PC-3 (cell line): Measurements from ENCODE around the gene ZDHHC7. TPM values are rescaled to one million over a fixed set of nuclear protein-coding genes. Genes with fewer than 3 reads are reported as not detected.

Experiments
- ATAC-seq: fragments of 200-7000 bp; cut with Tn5 transposase; 2 replicates; pipeline ENCODE4 v1.9.1; 2020; ENCODE audit warnings: mild to moderate bottlenecking, moderate library complexity
- BruUV-seq: library from RNA; stranded (reverse); fragments of 400-500 nt; replicated peaks from 2 replicates; lab custom pipeline; 2021; lab: Mats Ljungman, UMichigan
- CTCF ChIA-PET: fragments of 300-600 bp; sonication (Branson Sonifier 250); formaldehyde crosslinking; loops from one replicate; lab custom pipeline; 2022; ENCODE audit warnings: antibody characterized with exemption; lab: Charles Lee
- POLR2A ChIA-PET: fragments of 300-600 bp; sonication (Branson Sonifier 250); formaldehyde crosslinking; loops from one replicate; lab custom pipeline; 2022; ENCODE audit warnings: antibody characterized with exemption; ENCODE audit not compliant: unreplicated experiment; lab: Charles Lee
- DNase-seq: peaks from one replicate; pipeline ENCODE4 v3.0.0-alpha.2; 2015
- H2AFZ ChIP-seq: fragments of 300-600 bp; sonication (generic); 2 replicates; pipeline ENCODE4 v1.6.0; 2016; ENCODE audit warnings: antibody characterized with exemption, low read length
- H3F3A ChIP-seq: fragments of 300-600 bp; sonication (generic); one replicate; pipeline ENCODE4 v1.6.0; 2017; ENCODE audit warnings: antibody characterized with exemption, low read length, control low read depth, mild to moderate bottlenecking; ENCODE audit not compliant: unreplicated experiment
- H3K27ac ChIP-seq: fragments of 300-600 bp; sonication (generic); 2 replicates; pipeline ENCODE4 v1.5.1; 2016; ENCODE audit warnings: mild to moderate bottlenecking, low read length
- H3K27me3 ChIP-seq: fragments of 300-600 bp; sonication (generic); 2 replicates; pipeline ENCODE4 v1.6.1; 2016; ENCODE audit warnings: low read length, mixed read lengths
- H3K36me3 ChIP-seq: fragments of 300-600 bp; sonication (generic); 2 replicates; pipeline ENCODE4 v1.6.1; 2016; ENCODE audit warnings: low read depth, mixed run types, low read length, mixed read lengths
- H3K4me1 ChIP-seq: fragments of 300-600 bp; sonication (generic); 2 replicates; pipeline ENCODE4 v1.5.1; 2016; ENCODE audit warnings: low read length; ENCODE audit not compliant: insufficient read depth
- H3K4me2 ChIP-seq: fragments of 300-600 bp; sonication (generic); 2 replicates; pipeline ENCODE4 v1.6.0; 2016; ENCODE audit warnings: low read length
- H3K4me3 ChIP-seq: fragments of 300-600 bp; sonication (generic); 2 replicates; pipeline ENCODE4 v1.5.1; 2016; ENCODE audit warnings: mild to moderate bottlenecking, low read length, mixed read lengths
- H3K79me2 ChIP-seq: fragments of 300-600 bp; sonication (generic); 2 replicates; pipeline ENCODE4 v1.6.1; 2017; ENCODE audit warnings: low read length, mixed read lengths
- H3K9ac ChIP-seq: fragments of 300-600 bp; sonication (generic); 2 replicates; pipeline ENCODE4 v1.6.0; 2016; ENCODE audit warnings: mild to moderate bottlenecking, low read length
- H3K9me2 ChIP-seq: fragments of 300-600 bp; sonication (generic); replicated peaks from 2 replicates; pipeline ENCODE4 v1.6.1; 2016; ENCODE audit warnings: mixed run types, low read length, mixed read lengths
- H3K9me3 ChIP-seq: fragments of 300-600 bp; sonication (generic); 2 replicates; pipeline ENCODE4 v1.6.1; 2016; ENCODE audit warnings: low read length, mixed read lengths
- H4K20me1 ChIP-seq: fragments of 300-600 bp; sonication (generic); 2 replicates; pipeline ENCODE4 v1.6.1; 2016; ENCODE audit warnings: low read length, mixed read lengths
- CTCF ChIP-seq: fragments of 300-600 bp; sonication (generic); conservative IDR thresholded peaks from 2 replicates; pipeline ENCODE4 v1.5.1; 2017; ENCODE audit warnings: antibody characterized with exemption, low read depth, mild to moderate bottlenecking, low read length
- EZH2 ChIP-seq: fragments of 300-600 bp; sonication (generic); IDR thresholded peaks from one replicate; pipeline ENCODE4 v1.6.1; 2017; ENCODE audit warnings: antibody characterized with exemption, mild to moderate bottlenecking, low read length; ENCODE audit not compliant: unreplicated experiment
- EZH2phosphoT487 ChIP-seq: fragments of 300-600 bp; sonication (generic); IDR thresholded peaks from 2 replicates; pipeline ENCODE4 v1.6.1; 2018; ENCODE audit warnings: mild to moderate bottlenecking, antibody characterized with exemption, low read length, borderline replicate concordance
- intact Hi-C: fragments of 100-400 bp; cut with micrococcal nuclease; formaldehyde crosslinking; loops from 2 replicates; pipeline ENCODE4 v1.9.0; 2023
- total RNA-seq: library from RNA; depleted of rRNA; stranded (reverse); fragments of >200 nt; gene quantifications from 2 replicates; pipeline ENCODE4 v1.2.3, GENCODE V29; 2014

ZDHHC7 gene
- total RNA-seq, 1 experiment from 2014 or later: 42.1 TPM

GRCh38 chr16:84985079-84986065 lies 26.0 kb downstream of the ZDHHC7 start:
- Histone ChIP-seq H3K79me2 (peaks cover 39% of the 10 kb centered on the region), H3K9me2 (no peaks in the 10 kb centered on the region), H3K9ac (no peak overlapping the region), H3K4me1 (peaks cover 14% of the 10 kb centered on the region), H3K9me3 (no peaks in the 10 kb centered on the region), H3K27me3 (no peaks in the 10 kb centered on the region), H3F3A (no peaks in the 10 kb centered on the region), H4K20me1 (no peaks in the 10 kb centered on the region), H2AFZ (no peak overlapping the region), H3K4me3 (no peak overlapping the region), H3K27ac (peak overlapping the region; percentile 28; the same call in 1 of the 2 replicates), H3K4me2 (0 out of 2 replicates have a peak overlapping the region, but pooled peaks have one; percentile 16), H3K36me3 (peaks cover 25% of the 10 kb centered on the region)
- CTCF ChIA-PET: no interaction called here
- TF ChIP-seq EZH2phosphoT487 (no peak), EZH2 (no peak), CTCF (no peak)
- intact Hi-C loops: no loop called here
- ATAC-seq (peak; percentile 27; the same call in 1 of the 2 replicates), DNase-seq (peak; percentile 54)
- no TSS peak for BruUV-seq
- POLR2A ChIA-PET: no interaction called here

GRCh38 chr16:84982434-84982833 lies 28.9 kb downstream of the ZDHHC7 start:
- H3F3A ChIP-seq: no peaks in the 10 kb centered on the region
- no peak for ATAC-seq
- CTCF ChIA-PET: no interaction called here
- DNase-seq: no peak
- no peaks in the 10 kb centered on the region for H3K9me3 ChIP-seq
- H3K4me1 ChIP-seq: peaks cover 35% of the 10 kb centered on the region
- H4K20me1 ChIP-seq: no peaks in the 10 kb centered on the region
- H3K9ac ChIP-seq: no peak overlapping the region
- no peak overlapping the region for H2AFZ ChIP-seq
- no peak overlapping the region for H3K27ac ChIP-seq
- TF ChIP-seq EZH2phosphoT487: no peak
- TF ChIP-seq CTCF: no peak
- no peak for TF ChIP-seq EZH2
- H3K9me2 ChIP-seq: no peaks in the 10 kb centered on the region
- H3K36me3 ChIP-seq: peaks cover 25% of the 10 kb centered on the region
- H3K4me3 ChIP-seq: no peak overlapping the region
- POLR2A ChIA-PET: no interaction called here
- BruUV-seq: no TSS peak
- intact Hi-C loops: no loop called here
- H3K79me2 ChIP-seq: peaks cover 34% of the 10 kb centered on the region
- H3K4me2 ChIP-seq: no peak overlapping the region
- H3K27me3 ChIP-seq: no peaks in the 10 kb centered on the region

- peak; percentile 70 for ATAC-seq
- no peak for TF ChIP-seq EZH2
- TF ChIP-seq EZH2phosphoT487: no peak
- no peak for TF ChIP-seq CTCF
- Histone ChIP-seq H2AFZ (no peak overlapping the region), H3K4me3 (no peak overlapping the region), H3K36me3 (peaks cover 37% of the 10 kb centered on the region), H3K79me2 (peaks cover 8% of the 10 kb centered on the region; the same call in 1 of the 2 replicates), H3K4me2 (0 out of 2 replicates have a peak overlapping the region, but pooled peaks have one; percentile 1), H3K4me1 (peaks cover 27% of the 10 kb centered on the region), H3K27me3 (no peaks in the 10 kb centered on the region), H3K9me2 (no peaks in the 10 kb centered on the region), H3K9me3 (no peaks in the 10 kb centered on the region), H3K9ac (no peak overlapping the region), H4K20me1 (no peaks in the 10 kb centered on the region), H3F3A (no peaks in the 10 kb centered on the region), H3K27ac (peak overlapping the region; percentile 28)
- peak; percentile 69 for DNase-seq
- CTCF ChIA-PET: no interaction called here
- intact Hi-C loops: no loop called here
- POLR2A ChIA-PET: no interaction called here
- BruUV-seq: no TSS peak
Measured at GRCh38 chr16:84979516-84979915, 31.8 kb downstream of the ZDHHC7 start.
